Measurements from ENCODE around the gene JADE3. TPM values are rescaled to one million over a fixed set of nuclear protein-coding genes. Genes with fewer than 3 reads are reported as not detected.

Gene JADE3
- total RNA-seq (2022; extraction: Qiagen RNA extraction; ENCODE audit: low read depth) = 9.0 to 13.0 TPM (median 12.4 TPM) in 5 replicates

DNA sequence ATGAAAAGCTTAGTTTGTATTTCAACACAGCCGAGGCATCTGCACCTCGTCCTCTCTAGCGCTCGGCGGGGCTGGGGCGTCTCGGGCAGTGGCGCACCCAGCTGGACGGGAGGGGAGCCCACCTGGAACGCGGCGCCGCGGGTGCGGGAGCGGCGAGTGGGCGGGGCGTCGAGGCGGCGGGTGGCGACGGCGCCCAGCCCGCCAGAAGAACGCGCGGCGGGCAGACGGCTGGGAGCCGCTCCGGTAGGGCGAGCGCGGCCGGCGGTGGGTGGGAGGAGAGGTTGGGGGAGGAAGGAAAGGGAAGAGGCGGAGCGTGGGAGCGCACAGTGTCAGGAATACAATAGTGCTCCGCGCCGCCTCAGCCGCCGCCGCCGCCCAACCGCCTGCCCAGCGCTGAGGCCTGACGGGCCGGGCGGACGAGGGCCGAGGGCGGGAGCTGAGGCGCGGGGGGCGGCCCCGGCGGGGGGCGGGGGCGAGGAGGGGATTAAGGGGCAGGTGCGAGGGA, at the start of gene JADE3:
Gene JADE3 (plus strand): TSS at position 324 of the 505 bp plus-strand sequence. CDS start 72,474 bp downstream, outside the sequence.

DNA sequence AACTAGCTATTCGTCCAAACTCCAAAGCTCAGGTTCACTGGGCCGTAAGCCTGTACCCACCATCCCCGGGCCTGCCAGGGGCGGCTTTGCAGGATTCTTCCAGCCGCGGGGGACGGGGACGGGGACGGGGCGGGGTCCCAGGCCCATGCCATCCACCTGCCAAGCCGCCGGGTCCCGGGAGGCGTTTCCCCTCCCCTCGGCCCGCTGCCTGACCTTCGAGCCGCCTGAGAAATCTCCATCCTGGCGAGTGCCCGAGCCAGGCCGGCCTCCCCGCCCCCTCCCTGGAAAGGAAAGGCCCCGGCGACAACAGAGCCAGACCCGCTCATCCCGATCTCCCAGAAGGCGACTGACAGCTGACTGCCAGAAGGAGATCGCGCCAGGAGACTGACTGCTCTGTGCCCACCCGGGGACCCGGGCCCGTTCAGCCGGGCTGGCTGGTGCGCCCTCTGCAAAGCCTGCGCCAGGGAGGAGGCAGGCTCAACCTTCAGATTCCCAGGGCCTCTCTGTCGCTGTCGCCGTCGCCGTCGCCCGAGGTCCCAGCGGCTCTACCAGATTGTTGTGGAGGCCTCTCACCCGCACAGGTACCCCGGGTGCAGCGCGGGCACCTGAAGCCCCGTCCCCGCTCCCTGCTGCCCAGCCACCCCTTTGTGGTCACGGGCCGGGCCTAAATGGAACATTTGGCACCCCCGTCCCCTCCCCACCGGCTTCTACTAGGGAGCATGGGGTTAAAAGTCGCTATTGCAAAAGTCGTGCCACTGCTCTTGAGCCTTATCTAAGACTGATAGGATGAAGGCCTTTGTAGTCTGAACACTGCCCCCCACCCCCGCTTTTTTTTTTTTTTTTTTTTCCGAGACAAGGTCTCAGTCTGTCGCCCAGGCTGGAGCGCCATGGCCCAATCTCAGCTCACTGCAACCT, 166.2 kb downstream of the JADE3 start, which contains the start of gene RGN:
Gene RGN (plus strand): TSS at position 315 of the 915 bp plus-strand sequence. CDS start 2,702 bp downstream, outside the sequence.

Other genes starting within 250 kb of the JADE3 start
- 7.9 to 13.7 TPM (median 10.4 TPM) in 5 replicates for gene SLC9A7, start 153.3 kb upstream of the JADE3 start, total RNA-seq (2022; extraction: Qiagen RNA extraction; ENCODE audit: low read depth)
- gene RP2, start 75.4 kb upstream of the JADE3 start, total RNA-seq (2022; extraction: Qiagen RNA extraction; ENCODE audit: low read depth) = 7.5 to 12.4 TPM (median 11.3 TPM) in 5 replicates
- 0.09 TPM in 1 of 5 replicates, not detected in the others for gene RGN, start 166.0 kb downstream of the JADE3 start, total RNA-seq (2022; extraction: Qiagen RNA extraction; ENCODE audit: low read depth)
- gene NDUFB11, start 232.3 kb downstream of the JADE3 start, total RNA-seq (2022; extraction: Qiagen RNA extraction; ENCODE audit: low read depth) = 160 to 183 TPM (median 166 TPM) in 5 replicates
- gene RBM10, start 232.8 kb downstream of the JADE3 start, total RNA-seq (2022; extraction: Qiagen RNA extraction; ENCODE audit: low read depth) = 30.5 to 41.1 TPM (median 37.6 TPM) in 5 replicates

All from A549 treated with GW870086 at 1 μM for 4 hours (cell line).